ENCODE results near the gene ROBO3.

ROBO3 gene

GRCh38 chr11:124920870-124921609 lies 55.8 kb downstream of the ROBO3 start:
- Histone ChIP-seq H3K27ac (ENCODE audit: low read depth, low read length, poor library complexity, severe bottlenecking) (no peak overlapping the region), H3K4me2 (ENCODE audit: low read length) (no peak overlapping the region), H3F3A (ENCODE audit: insufficient read depth, low read length) (no peaks in the 10 kb centered on the region), H3K4me1 (ENCODE audit: insufficient read depth, low read length, severe bottlenecking) (no peaks in the 10 kb centered on the region), H3K36me3 (ENCODE audit: insufficient read depth, low read length) (no peaks in the 10 kb centered on the region), H3K79me2 (ENCODE audit: insufficient read depth, low read length) (no peaks in the 10 kb centered on the region), H3K9me3 (ENCODE audit: low read length) (no peaks in the 10 kb centered on the region), H3K4me3 (ENCODE audit: low read depth, low read length, poor library complexity, severe bottlenecking) (no peak overlapping the region), H2AFZ (ENCODE audit: low read length) (no peak overlapping the region), H3K9me2 (ENCODE audit: low read depth, low read length) (no peaks in the 10 kb centered on the region), H3K27me3 (ENCODE audit: insufficient read depth, low read length) (no peaks in the 10 kb centered on the region), H4K20me1 (ENCODE audit: insufficient read depth, low read length) (no peaks in the 10 kb centered on the region), H3K9ac (ENCODE audit: low read length) (no peak overlapping the region)
- no peak for TF ChIP-seq EZH2 (IDR thresholded peaks at IDR 0.05; ENCODE audit: borderline replicate concordance, low read length)
- TF ChIP-seq CTCF (IDR thresholded peaks at IDR 0.05; ENCODE audit: low read length) = no peak

DNA sequence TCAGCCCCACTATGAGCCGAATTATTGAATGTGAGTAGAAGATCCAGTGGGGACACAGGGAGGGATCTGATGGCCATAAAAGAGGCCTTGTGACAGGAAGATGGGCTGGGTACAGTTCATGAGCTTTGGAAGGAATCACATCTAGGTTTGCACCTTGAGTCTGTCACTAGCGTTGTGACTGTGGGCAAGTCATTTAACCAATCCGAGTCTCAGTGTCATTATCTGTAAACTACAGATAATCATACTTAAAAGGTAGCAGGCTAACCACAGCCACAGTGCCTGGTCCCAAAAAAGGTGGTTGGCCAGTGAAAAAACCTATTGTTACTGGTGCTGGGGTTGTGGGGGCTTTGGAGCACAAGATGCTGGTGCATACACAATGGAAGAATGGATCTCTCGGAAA lies 57.6 kb downstream of the ROBO3 start:
- no peak overlapping the region for H2AFZ ChIP-seq (ENCODE audit: low read length)
- H3K36me3 ChIP-seq (ENCODE audit: insufficient read depth, low read length) = no peaks in the 10 kb centered on the region
- H3K4me1 ChIP-seq (ENCODE audit: insufficient read depth, low read length, severe bottlenecking) = no peaks in the 10 kb centered on the region
- no peak overlapping the region for H3K4me3 ChIP-seq (ENCODE audit: low read depth, low read length, poor library complexity, severe bottlenecking)
- no peak overlapping the region for H3K27ac ChIP-seq (ENCODE audit: low read depth, low read length, poor library complexity, severe bottlenecking)
- no peaks in the 10 kb centered on the region for H3F3A ChIP-seq (ENCODE audit: insufficient read depth, low read length)
- H3K4me2 ChIP-seq (ENCODE audit: low read length) = no peak overlapping the region
- TF ChIP-seq CTCF (IDR thresholded peaks at IDR 0.05; ENCODE audit: low read length) = no peak
- TF ChIP-seq EZH2 (IDR thresholded peaks at IDR 0.05; ENCODE audit: borderline replicate concordance, low read length) = no peak
- H4K20me1 ChIP-seq (ENCODE audit: insufficient read depth, low read length) = no peaks in the 10 kb centered on the region
- H3K27me3 ChIP-seq (ENCODE audit: insufficient read depth, low read length) = no peaks in the 10 kb centered on the region
- no peak overlapping the region for H3K9ac ChIP-seq (ENCODE audit: low read length)
- no peaks in the 10 kb centered on the region for H3K9me2 ChIP-seq (ENCODE audit: low read depth, low read length)
- no peaks in the 10 kb centered on the region for H3K79me2 ChIP-seq (ENCODE audit: insufficient read depth, low read length)
- no peaks in the 10 kb centered on the region for H3K9me3 ChIP-seq (ENCODE audit: low read length)

GRCh38 chr11:124923296-124923695 lies 58.1 kb downstream of the ROBO3 start:
- Histone ChIP-seq H2AFZ (ENCODE audit: low read length) (no peak overlapping the region), H3F3A (ENCODE audit: insufficient read depth, low read length) (no peaks in the 10 kb centered on the region), H3K79me2 (ENCODE audit: insufficient read depth, low read length) (no peaks in the 10 kb centered on the region), H3K9me2 (ENCODE audit: low read depth, low read length) (no peaks in the 10 kb centered on the region), H3K4me1 (ENCODE audit: insufficient read depth, low read length, severe bottlenecking) (no peaks in the 10 kb centered on the region), H3K27ac (ENCODE audit: low read depth, low read length, poor library complexity, severe bottlenecking) (no peak overlapping the region), H3K4me2 (ENCODE audit: low read length) (no peak overlapping the region), H3K27me3 (ENCODE audit: insufficient read depth, low read length) (no peaks in the 10 kb centered on the region), H3K4me3 (ENCODE audit: low read depth, low read length, poor library complexity, severe bottlenecking) (no peak overlapping the region), H4K20me1 (ENCODE audit: insufficient read depth, low read length) (no peaks in the 10 kb centered on the region), H3K9me3 (ENCODE audit: low read length) (no peaks in the 10 kb centered on the region), H3K36me3 (ENCODE audit: insufficient read depth, low read length) (no peaks in the 10 kb centered on the region), H3K9ac (ENCODE audit: low read length) (no peak overlapping the region)
- TF ChIP-seq EZH2 (IDR thresholded peaks at IDR 0.05; ENCODE audit: borderline replicate concordance, low read length) = no peak
- no peak for TF ChIP-seq CTCF (IDR thresholded peaks at IDR 0.05; ENCODE audit: low read length)

All from OCI-LY1 (cell line).